Activated CD8-positive, alpha-beta memory T cell treated with anti-CD3 and anti-CD28 coated beads for 36 hours (primary cell): Measurements from ENCODE around the gene SGTB. TPM values are rescaled to one million over a fixed set of nuclear protein-coding genes. Genes with fewer than 3 reads are reported as not detected.
"Not testable (repeated sequence)": the region's sequence is repeated elsewhere in the genome, so short reads cannot be mapped to it uniquely, and the experiment has no call there.

Source experiments
- CTCF ChIA-PET: fragments of 350-600 bp; sonication (Branson Sonifier 250); formaldehyde crosslinking; loops from one replicate; lab custom pipeline; 2021; ENCODE audit warnings: antibody characterized with exemption; lab: Charles Lee
- POLR2A ChIA-PET: fragments of 350-600 bp; sonication (Branson Sonifier 250); formaldehyde crosslinking; loops from one replicate; lab custom pipeline; 2021; ENCODE audit warnings: antibody characterized with exemption; lab: Charles Lee
- total RNA-seq, 2 experiments: library from RNA; stranded (reverse); gene quantifications; one replicate each; pipeline ENCODE4 v1.2.3, GENCODE V29; 2021

The SGTB gene
- total RNA-seq, 2 experiments from 2014 or later = 12.3 TPM

GRCh38 chr5:65737842-65738241 lies 15.9 kb upstream of the SGTB start:
- ChIA-PET CTCF (no interaction called here), POLR2A (no interaction called here)

GRCh38 chr5:65736011-65736410 lies 14.1 kb upstream of the SGTB start:
- POLR2A ChIA-PET = no interaction called here

GRCh38 chr5:65734921-65735320 lies 13.0 kb upstream of the SGTB start:
- POLR2A ChIA-PET = no interaction called here
- CTCF ChIA-PET = no interaction called here

More at GRCh38 chr5:65736011-65736410, 14.1 kb upstream of the SGTB start:
- CTCF ChIA-PET = interaction anchor here (0.6 kb wide), 1 partner anchor 281 kb away, joined by 3 read pairs; no protein-coding TSS in a partner anchor

- POLR2A ChIA-PET, CTCF ChIA-PET: not testable (repeated sequence)
Observed at GRCh38 chr5:65734196-65734775, 12.4 kb upstream of the SGTB start.

GRCh38 chr5:65732046-65732445 lies 10.1 kb upstream of the SGTB start:
- POLR2A ChIA-PET, CTCF ChIA-PET: not testable (repeated sequence)

- ChIA-PET CTCF (no interaction called here), POLR2A (no interaction called here)
Observed at GRCh38 chr5:65730910-65731309, 9.0 kb upstream of the SGTB start.

GRCh38 chr5:65728218-65728617 lies 6.3 kb upstream of the SGTB start:
- CTCF ChIA-PET = no interaction called here

GRCh38 chr5:65727491-65728156 lies 5.7 kb upstream of the SGTB start:
- POLR2A ChIA-PET = no interaction called here
- CTCF ChIA-PET = no interaction called here

More at GRCh38 chr5:65728218-65728617, 6.3 kb upstream of the SGTB start:
- POLR2A ChIA-PET = no interaction called here

GRCh38 chr5:65722575-65723403 lies 880 bp upstream of the SGTB start:
- CTCF ChIA-PET = no interaction called here
- POLR2A ChIA-PET = interaction anchor here (1.0 kb wide), 1 partner anchor 160 kb away, joined by 4 read pairs; the partner anchor contains the start of genes CENPK and PPWD1

- CTCF ChIA-PET = interaction anchor here (0.6 to 1.0 kb wide), 2 partner anchors 14 to 93 kb away, joined by 3 read pairs; no protein-coding TSS in a partner anchor
- POLR2A ChIA-PET = interaction anchor here (0.7 kb wide), 2 partner anchors 206 to 282 kb away, joined by 3 to 5 read pairs; no protein-coding TSS in a partner anchor
Observed at GRCh38 chr5:65721050-65721719, 724 bp downstream of the SGTB start.

GRCh38 chr5:65718576-65719310 lies 3.2 kb downstream of the SGTB start:
- ChIA-PET CTCF (no interaction called here), POLR2A (no interaction called here)

GRCh38 chr5:65708145-65708544 lies 13.8 kb downstream of the SGTB start:
- POLR2A ChIA-PET = no interaction called here
- CTCF ChIA-PET = interaction anchor here (0.6 to 1.2 kb wide), 2 partner anchors 13 to 367 kb away, joined by 3 read pairs; partner anchors contain the start of genes NLN and SGTB

- POLR2A ChIA-PET = no interaction called here
- CTCF ChIA-PET = interaction anchor here (1.2 kb wide), 1 partner anchor 14 kb away, joined by 3 read pairs; the partner anchor contains the start of genes NLN and SGTB
Observed at GRCh38 chr5:65707663-65708062, 14.2 kb downstream of the SGTB start.

GRCh38 chr5:65704621-65705239 lies 17.2 kb downstream of the SGTB start:
- CTCF ChIA-PET = no interaction called here
- POLR2A ChIA-PET = no interaction called here

- ChIA-PET CTCF (interaction anchor here (0.7 kb wide), 1 partner anchor 119 kb away, joined by 4 read pairs; no protein-coding TSS in a partner anchor), POLR2A (no interaction called here)
Observed at GRCh38 chr5:65702036-65702435, 19.9 kb downstream of the SGTB start.

GRCh38 chr5:65699338-65699737 lies 22.6 kb downstream of the SGTB start:
- ChIA-PET CTCF (no interaction called here), POLR2A (no interaction called here)

GRCh38 chr5:65696892-65697291 lies 25.0 kb downstream of the SGTB start:
- CTCF ChIA-PET = no interaction called here
- POLR2A ChIA-PET = no interaction called here

- ChIA-PET CTCF (no interaction called here), POLR2A (interaction anchor here (0.7 kb wide), 1 partner anchor 51 kb away, joined by 3 read pairs; no protein-coding TSS in a partner anchor)
Observed at GRCh38 chr5:65695896-65696295, 26.0 kb downstream of the SGTB start.
